ENCODE data around the gene TEX52. TPM values are rescaled to one million over a fixed set of nuclear protein-coding genes. Genes with fewer than 3 reads are reported as not detected.
A peak's percentile ranks its signal among the peaks of the same experiment; 100 is the strongest.

TEX52 gene
- total and polyA plus RNA-seq, 2 of the 13 experiments (the other 11 are each of a cell fraction or from before 2014, with no cell fraction given) = 0.05 TPM; not detected in 1

DNA sequence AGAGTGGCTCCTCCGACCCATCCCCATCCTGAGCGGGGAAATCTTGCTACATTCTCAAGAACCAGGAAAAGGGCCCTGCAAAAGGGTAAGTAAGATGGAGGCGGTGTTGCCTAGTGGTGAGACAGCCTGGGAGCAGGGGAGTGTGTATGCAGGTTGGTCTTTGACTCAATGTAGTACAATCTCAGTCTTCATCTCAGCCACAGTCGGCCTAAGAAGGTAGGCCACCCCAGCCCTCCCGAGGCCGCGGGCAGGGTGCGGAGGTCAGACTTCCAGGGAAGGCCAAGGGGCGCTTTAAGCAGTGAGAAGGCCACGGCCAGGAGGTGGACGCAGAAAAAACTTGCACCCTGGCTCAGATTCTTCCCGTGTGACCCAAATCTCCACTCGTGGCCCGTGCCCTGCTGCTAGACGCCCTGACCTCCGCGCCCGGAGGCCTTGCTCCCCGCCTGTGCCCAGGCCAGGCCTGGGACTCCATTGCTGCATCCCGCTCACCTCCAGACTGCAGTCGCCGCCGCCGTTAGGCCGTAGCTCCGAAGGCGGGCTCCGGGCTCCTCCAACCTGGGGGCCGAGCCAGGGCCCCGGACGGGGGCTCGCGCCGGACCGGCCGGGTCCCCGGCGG is 19.7 kb upstream of the TEX52 start (continued):
- no peak for TF ChIP-seq TFDP1 (CRISPR knock-in tag; IDR thresholded peaks at IDR 0.05; ENCODE audit: borderline replicate concordance)
- no peak for TF ChIP-seq ZNF382 (CRISPR knock-in tag; IDR thresholded peaks at IDR 0.05; ENCODE audit: borderline replicate concordance)
- no peak for TF ChIP-seq ZNF577 (CRISPR knock-in tag; IDR thresholded peaks at IDR 0.05; ENCODE audit: borderline replicate concordance, low read depth)
- no peak for TF ChIP-seq ZNF44 (CRISPR knock-in tag; IDR thresholded peaks at IDR 0.05)
- no peak for TF ChIP-seq ZNF383 (CRISPR knock-in tag; IDR thresholded peaks at IDR 0.05; ENCODE audit: borderline replicate concordance)
- TF ChIP-seq KDM2A (CRISPR knock-in tag; IDR thresholded peaks at IDR 0.05; ENCODE audit: borderline replicate concordance, low read depth) = no peak
- TF ChIP-seq, protein P1, sequence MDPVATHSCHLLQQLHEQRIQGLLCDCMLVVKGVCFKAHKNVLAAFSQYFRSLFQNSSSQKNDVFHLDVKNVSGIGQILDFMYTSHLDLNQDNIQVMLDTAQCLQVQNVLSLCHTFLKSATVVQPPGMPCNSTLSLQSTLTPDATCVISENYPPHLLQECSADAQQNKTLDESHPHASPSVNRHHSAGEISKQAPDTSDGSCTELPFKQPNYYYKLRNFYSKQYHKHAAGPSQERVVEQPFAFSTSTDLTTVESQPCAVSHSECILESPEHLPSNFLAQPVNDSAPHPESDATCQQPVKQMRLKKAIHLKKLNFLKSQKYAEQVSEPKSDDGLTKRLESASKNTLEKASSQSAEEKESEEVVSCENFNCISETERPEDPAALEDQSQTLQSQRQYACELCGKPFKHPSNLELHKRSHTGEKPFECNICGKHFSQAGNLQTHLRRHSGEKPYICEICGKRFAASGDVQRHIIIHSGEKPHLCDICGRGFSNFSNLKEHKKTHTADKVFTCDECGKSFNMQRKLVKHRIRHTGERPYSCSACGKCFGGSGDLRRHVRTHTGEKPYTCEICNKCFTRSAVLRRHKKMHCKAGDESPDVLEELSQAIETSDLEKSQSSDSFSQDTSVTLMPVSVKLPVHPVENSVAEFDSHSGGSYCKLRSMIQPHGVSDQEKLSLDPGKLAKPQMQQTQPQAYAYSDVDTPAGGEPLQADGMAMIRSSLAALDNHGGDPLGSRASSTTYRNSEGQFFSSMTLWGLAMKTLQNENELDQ (CRISPR knock-in tag; IDR thresholded peaks at IDR 0.05; ENCODE audit: borderline replicate concordance) = no peak
- TF ChIP-seq PCBP2 (optimal IDR thresholded peaks at IDR 0.05; ENCODE audit: low read depth, low read length, poor library complexity, severe bottlenecking) = no peak
- no peak for TF ChIP-seq SMC3 (IDR thresholded peaks at IDR 0.05; ENCODE audit: low read length)
- TF ChIP-seq RBAK (CRISPR knock-in tag; IDR thresholded peaks at IDR 0.05) = no peak
- TF ChIP-seq ZFP36L2 (CRISPR knock-in tag; IDR thresholded peaks at IDR 0.05) = no peak
- TF ChIP-seq SRY (CRISPR knock-in tag; IDR thresholded peaks at IDR 0.05) = no peak
- no peak for TF ChIP-seq CHD4 (IDR thresholded peaks at IDR 0.05; ENCODE audit: borderline replicate concordance, low read length)
- no peak for TF ChIP-seq PHB2 (IDR thresholded peaks at IDR 0.05; ENCODE audit: partially characterized antibody)
- TF ChIP-seq EP300 (IDR thresholded peaks at IDR 0.05; ENCODE audit: low read depth in 2 of 2, low read length in 2 of 2) = no peak
- no peak for TF ChIP-seq EP300 (CRISPR knock-in tag; IDR thresholded peaks at IDR 0.05; ENCODE audit: borderline replicate concordance)
- no peak for TF ChIP-seq ZNF296 (CRISPR knock-in tag; conservative IDR thresholded peaks at IDR 0.05)
- no peak for TF ChIP-seq CBFB (CRISPR knock-in tag; IDR thresholded peaks at IDR 0.05)
- TF ChIP-seq POGZ (CRISPR knock-in tag; IDR thresholded peaks at IDR 0.05) = no peak
- no peak for TF ChIP-seq ZSCAN30 (CRISPR knock-in tag; IDR thresholded peaks at IDR 0.05)
- TF ChIP-seq ZBTB38 (CRISPR knock-in tag; IDR thresholded peaks at IDR 0.05) = no peak
- TF ChIP-seq ARHGAP35 (CRISPR knock-in tag; IDR thresholded peaks at IDR 0.05; ENCODE audit: borderline replicate concordance) = no peak
- peak; percentile 4 for TF ChIP-seq ASH2L (IDR thresholded peaks at IDR 0.05; ENCODE audit: insufficient read length, low read depth, low read length)
- no peak for TF ChIP-seq CSRNP1 (CRISPR knock-in tag; IDR thresholded peaks at IDR 0.05)
- no peak for TF ChIP-seq ARID3A (IDR thresholded peaks at IDR 0.05; ENCODE audit: low read depth, low read length)

All from HepG2 (cell line).